ENCODE data around the gene PEF1. TPM values are rescaled to one million over a fixed set of nuclear protein-coding genes. Genes with fewer than 3 reads are reported as not detected.

The PEF1 gene
- polyA plus RNA-seq, 3 donors: 36.6 to 81.7 (median 70.7) TPM

GRCh38 chr1:31624309-31624708 is 20.4 kb downstream of the PEF1 start:
- H3K36me3 Mint-ChIP-seq: peaks cover 36 to 37% of the 10 kb centered on the region in 2 donors
- no peak for TF ChIP-seq CTCF (IDR thresholded peaks at IDR 0.05)
- peaks cover 0 to 2% (median 0%) of the 10 kb centered on the region in 7 donors for H3K9me3 Mint-ChIP-seq
- Histone ChIP-seq H3K4me1 (ENCODE audit: control insufficient read depth in 1 of 2, insufficient read depth in 2 of 2, low read length in 2 of 2) (peaks cover 9 to 14% of the 10 kb centered on the region in 2 donors), H2AFZ (ENCODE audit: insufficient read depth, low read depth, low read length, poor library complexity, severe bottlenecking) (no peak overlapping the region), H3K9ac (ENCODE audit: insufficient read depth, low read length, poor library complexity, severe bottlenecking) (no peak overlapping the region), H3K4me3 (replicated peaks in 1 of 3; ENCODE audit: low read depth in 2 of 3, low read length in 3 of 3) (peak overlapping the region in 1 of 3 experiments; percentile 14), H3K27me3 (ENCODE audit: control insufficient read depth in 2 of 2, insufficient read depth in 2 of 2, low read length in 2 of 2) (no peaks in the 10 kb centered on the region), H3K4me2 (replicated peaks; ENCODE audit: extremely low read depth, low read length, poor library complexity, severe bottlenecking) (no peak overlapping the region), H3K79me2 (ENCODE audit: insufficient read depth, low read length) (no peaks in the 10 kb centered on the region), H3K36me3 (replicated peaks in 1 of 2; ENCODE audit: control insufficient read depth in 1 of 2, insufficient read depth in 2 of 2, low read length in 2 of 2) (peaks cover 19 to 31% of the 10 kb centered on the region in 2 donors), H4K20me1 (ENCODE audit: insufficient read depth, low read length) (no peaks in the 10 kb centered on the region), H3K27ac (ENCODE audit: low read depth in 1 of 2, low read length in 2 of 2) (peak overlapping the region in 1 of 2 donors; percentile 48), H3K9me3 (replicated peaks in 1 of 2; ENCODE audit: control insufficient read depth in 1 of 2, insufficient read depth in 1 of 2, low read length in 2 of 2) (no peaks in the 10 kb centered on the region)
- H3K27ac Mint-ChIP-seq: peak overlapping the region in 4 of 7 donors; percentile 23 to 65 (median 31)
- peaks cover 0 to 3% (median 3%) of the 10 kb centered on the region in 3 donors for H3K27me3 Mint-ChIP-seq (ENCODE audit: low read depth in 3 of 3)
- DNase-seq: peak in 2 of 3 donors; percentile 32 to 53
- peaks cover 16% of the 10 kb centered on the region for H3K4me1 Mint-ChIP-seq
- peak overlapping the region in 1 of 2 donors; percentile 52 for H3K4me3 Mint-ChIP-seq
- intact Hi-C loops (cut with micrococcal nuclease): no loop called here
- WGBS (ENCODE audit: insufficient coverage): 15% methylated on average over 5 of the region's 5 CpGs

DNA sequence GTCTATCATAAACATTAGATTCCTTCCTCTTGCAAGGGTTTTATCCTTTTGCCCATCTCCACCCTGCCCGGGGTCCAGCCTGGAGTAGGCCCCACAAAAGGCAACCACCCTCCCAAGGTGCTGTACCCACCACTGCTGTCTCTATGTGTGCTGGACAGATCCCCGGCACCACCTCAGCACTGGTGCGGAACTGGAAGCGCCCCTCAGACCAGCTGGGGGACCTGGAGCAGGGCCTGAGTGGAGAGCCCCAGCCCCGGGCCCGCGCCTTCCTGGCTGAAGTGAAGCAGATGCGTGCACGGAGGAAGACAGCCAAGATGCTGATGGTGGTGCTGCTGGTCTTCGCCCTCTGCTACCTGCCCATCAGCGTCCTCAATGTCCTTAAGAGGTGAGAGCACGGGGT is 21.3 kb downstream of the PEF1 start:
- H3K27ac ChIP-seq (ENCODE audit: low read depth in 1 of 2, low read length in 2 of 2): no peak overlapping the region
- intact Hi-C loops (cut with micrococcal nuclease): no loop called here
- Mint-ChIP-seq H3K36me3 (peaks cover 27 to 28% of the 10 kb centered on the region in 2 donors), H3K27me3 (ENCODE audit: low read depth in 3 of 3) (peaks cover 8 to 12% (median 9%) of the 10 kb centered on the region in 3 donors), H3K4me1 (peaks cover 16% of the 10 kb centered on the region), H3K27ac (peak overlapping the region in 2 of 7 donors; percentile 13 to 54), H3K4me3 (no peak overlapping the region), H3K9me3 (peaks cover 0 to 2% (median 0%) of the 10 kb centered on the region in 7 donors)
- no peaks in the 10 kb centered on the region for H4K20me1 ChIP-seq (ENCODE audit: insufficient read depth, low read length)
- peaks cover 9 to 14% of the 10 kb centered on the region in 2 donors for H3K4me1 ChIP-seq (ENCODE audit: control insufficient read depth in 1 of 2, insufficient read depth in 2 of 2, low read length in 2 of 2)
- no peak overlapping the region for H2AFZ ChIP-seq (ENCODE audit: insufficient read depth, low read depth, low read length, poor library complexity, severe bottlenecking)
- H3K36me3 ChIP-seq (replicated peaks in 1 of 2; ENCODE audit: control insufficient read depth in 1 of 2, insufficient read depth in 2 of 2, low read length in 2 of 2): peaks cover 10 to 21% of the 10 kb centered on the region in 2 donors
- no peak for TF ChIP-seq CTCF (IDR thresholded peaks at IDR 0.05)
- no peaks in the 10 kb centered on the region for H3K79me2 ChIP-seq (ENCODE audit: insufficient read depth, low read length)
- WGBS (ENCODE audit: insufficient coverage): 100% methylated on average over 9 of the region's 12 CpGs
- no peaks in the 10 kb centered on the region for H3K9me3 ChIP-seq (replicated peaks in 1 of 2; ENCODE audit: control insufficient read depth in 1 of 2, insufficient read depth in 1 of 2, low read length in 2 of 2)
- DNase-seq: no peak
- peaks cover 0 to 8% of the 10 kb centered on the region in 2 donors for H3K27me3 ChIP-seq (ENCODE audit: control insufficient read depth in 2 of 2, insufficient read depth in 2 of 2, low read length in 2 of 2)
- no peak overlapping the region for H3K9ac ChIP-seq (ENCODE audit: insufficient read depth, low read length, poor library complexity, severe bottlenecking)
- no peak overlapping the region for H3K4me3 ChIP-seq (replicated peaks in 1 of 3; ENCODE audit: low read depth in 2 of 3, low read length in 3 of 3)
- H3K4me2 ChIP-seq (replicated peaks; ENCODE audit: extremely low read depth, low read length, poor library complexity, severe bottlenecking): no peak overlapping the region
